HG02852 (cell line): ENCODE results near the gene EDN3.

Experiments
- ATAC-seq: cut with Tn5 transposase; IDR thresholded peaks from one replicate; pipeline ENCODE4 v1.9.1; 2021; ENCODE audit warnings: mild to moderate bottlenecking, moderate library complexity; ENCODE audit not compliant: unreplicated experiment

EDN3 gene

DNA sequence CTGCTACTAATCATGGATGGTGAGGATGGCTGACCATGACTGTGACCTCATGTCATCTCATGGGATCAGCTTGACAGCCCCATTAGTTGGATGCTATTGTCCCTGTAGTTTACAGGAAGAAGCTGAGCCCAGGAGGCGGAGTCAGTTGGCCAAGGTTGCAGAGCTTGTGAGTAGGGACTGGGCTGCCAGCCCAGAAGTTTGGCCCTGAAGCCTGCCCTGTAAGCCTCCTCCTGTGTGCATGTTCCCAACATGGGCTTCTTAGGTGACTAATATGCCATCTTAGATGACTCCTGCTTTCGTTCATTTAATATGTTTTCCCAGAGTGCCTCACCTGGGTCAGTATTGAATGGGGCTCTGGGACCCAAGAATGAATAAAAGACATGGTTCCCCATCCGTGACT, 6.9 kb downstream of the EDN3 start:
- ATAC-seq: no peak

DNA sequence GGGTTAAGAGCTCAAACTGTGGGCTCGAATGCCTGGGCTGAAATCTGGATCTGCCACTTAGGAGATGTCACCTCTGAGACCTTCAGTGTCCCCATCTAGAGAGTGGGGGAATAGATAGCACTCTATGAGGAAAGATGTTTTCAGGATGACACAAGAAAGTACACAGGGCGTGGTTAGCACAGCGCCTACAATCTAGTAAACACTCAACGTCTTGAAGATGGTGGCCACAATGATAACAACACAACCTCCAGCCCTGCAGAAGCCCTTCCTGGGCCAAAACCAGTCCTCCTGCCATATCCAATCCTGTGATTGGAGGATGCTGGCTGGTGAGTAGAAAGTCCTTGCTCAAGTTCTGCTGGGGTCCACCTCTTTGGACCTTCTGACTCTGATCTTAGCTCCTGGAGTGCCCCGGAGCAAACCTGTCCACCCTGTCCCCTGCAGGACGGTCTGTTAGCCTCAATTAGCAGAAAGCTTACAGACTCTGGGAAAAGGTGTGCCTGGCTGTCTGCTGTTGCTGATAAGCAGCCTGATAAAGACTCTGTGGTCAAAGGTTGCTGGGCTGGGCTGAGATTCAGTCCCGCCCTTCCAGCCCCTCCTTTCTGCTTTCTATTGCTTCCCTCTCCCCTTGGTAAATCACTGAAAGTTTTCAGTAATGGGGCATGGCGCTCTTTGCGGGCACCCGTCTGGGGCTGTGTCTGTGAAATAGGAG, 8.2 kb downstream of the EDN3 start:
- no peak for ATAC-seq

DNA sequence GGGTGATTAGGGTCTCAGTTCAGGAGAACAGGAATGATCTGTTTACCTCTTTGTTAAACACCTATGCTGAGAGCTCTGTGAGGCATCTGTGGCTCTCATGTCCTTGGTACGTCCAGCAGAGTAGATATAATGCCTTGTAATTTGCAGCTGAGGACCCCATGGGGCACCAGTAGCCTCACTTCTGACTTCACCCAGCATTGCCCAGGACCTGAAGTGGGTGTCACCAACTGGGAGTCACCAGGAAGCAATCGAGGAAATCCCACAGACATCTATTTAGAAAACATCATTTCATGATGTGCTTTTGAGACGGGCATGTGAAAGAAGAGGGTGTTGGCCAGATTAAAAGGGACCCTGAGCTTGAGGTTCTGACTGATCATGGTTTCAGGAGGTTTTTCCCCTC, 8.8 kb downstream of the EDN3 start:
- ATAC-seq: no peak

DNA sequence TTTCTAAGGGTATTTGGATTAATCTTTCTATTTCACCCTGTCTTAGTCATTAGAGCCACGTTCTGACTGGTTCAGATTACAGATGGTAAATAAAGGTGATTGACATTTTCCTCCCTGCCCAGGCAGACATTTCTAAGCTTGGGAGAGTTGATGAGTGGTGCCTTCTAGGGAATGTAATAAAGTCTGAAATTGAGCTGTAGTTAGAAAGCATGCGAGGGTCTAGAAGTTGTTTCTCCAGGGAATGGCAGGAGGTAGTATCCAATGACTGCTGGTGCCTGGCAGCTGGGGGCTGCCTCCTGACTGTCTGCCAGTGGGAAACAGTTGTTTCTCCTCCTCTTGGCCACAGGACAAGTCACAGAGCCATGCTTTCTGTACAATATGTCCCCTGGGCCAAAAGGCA, 14.6 kb downstream of the EDN3 start:
- ATAC-seq: no peak

DNA sequence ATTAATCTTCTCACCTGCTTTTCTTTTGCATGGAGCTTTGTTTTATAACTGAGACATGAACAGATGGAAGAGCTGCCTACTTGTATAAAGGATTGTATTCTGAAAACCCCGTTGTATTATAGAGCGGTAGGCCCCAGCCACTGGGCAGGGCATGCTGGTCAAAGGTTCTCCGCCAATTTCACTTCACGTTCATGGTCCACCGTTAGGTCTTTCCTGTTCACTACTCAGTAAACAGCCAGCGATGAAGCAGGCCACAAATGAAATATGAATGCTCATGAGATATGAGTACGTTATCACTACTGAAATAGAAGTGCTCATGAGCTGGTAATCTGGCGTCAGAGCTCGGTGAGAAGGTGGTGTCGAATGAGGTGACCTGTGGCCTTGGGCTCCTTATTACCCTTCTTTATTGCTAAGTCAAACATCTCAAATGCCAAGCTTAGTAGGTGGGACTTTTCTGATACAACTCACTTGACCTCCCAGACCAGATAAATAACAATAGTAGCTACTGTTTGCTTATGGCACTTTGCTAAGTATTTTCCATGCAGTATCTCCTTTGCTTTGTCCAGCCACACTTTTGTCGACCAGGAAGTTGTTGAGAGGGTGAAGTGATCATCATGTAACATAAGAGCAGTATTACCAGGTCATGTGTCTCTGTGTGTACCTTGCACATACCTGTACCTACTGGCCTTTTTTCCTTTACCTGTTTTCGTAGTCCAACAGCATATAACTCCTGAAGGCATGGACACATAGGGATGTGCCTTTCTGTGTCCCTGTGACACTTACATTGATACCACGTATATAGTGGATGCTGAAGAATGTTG, 16.7 kb downstream of the EDN3 start:
- ATAC-seq: no peak

DNA sequence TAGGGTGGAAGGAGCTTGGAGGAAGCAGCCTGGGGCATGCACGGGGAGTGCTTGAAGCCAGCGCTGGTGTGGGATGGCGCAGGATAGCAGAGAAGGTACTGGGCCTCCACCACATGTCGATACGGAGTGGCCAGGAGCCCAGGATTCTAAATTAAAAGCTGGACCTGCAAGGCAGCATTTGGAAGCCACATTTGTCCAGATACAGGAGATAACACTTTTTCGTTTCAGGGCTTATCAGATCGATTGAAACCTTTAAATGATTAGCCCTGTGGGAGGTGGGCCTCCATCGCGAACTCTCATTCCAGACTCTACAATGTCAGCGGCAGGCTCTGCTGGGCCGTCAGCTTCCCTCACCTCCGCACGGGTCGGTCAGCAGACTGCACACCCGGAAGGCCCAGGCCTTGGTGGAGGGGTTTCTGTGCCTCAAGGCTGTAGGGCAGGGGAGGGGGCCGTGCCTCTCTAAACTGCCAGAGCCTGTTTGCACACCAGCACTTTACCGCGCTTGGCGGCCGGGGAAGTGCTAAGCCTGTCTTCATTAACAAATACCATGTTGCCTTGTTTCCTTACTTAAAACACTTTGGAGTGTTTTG, 17.9 kb downstream of the EDN3 start:
- ATAC-seq: no peak

DNA sequence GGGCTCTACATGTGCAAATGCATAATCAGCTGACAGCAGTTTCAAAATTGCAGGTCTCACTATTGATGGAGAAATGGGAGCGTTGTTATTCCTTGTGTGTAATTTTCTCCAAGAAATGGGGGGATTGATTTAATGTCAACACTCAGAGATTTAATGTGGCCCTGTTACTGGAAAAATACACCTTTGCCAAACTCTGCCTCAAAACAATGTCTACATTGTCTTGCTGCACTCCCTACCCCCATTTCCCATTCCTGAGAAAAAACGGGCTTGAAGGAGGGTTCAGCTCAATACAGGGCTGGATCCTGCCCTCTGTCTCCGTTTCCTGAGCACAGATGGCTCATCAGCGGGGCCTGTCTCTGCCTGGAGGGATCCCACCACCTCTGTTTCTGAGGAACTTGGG, 18.4 kb downstream of the EDN3 start:
- ATAC-seq: no peak

DNA sequence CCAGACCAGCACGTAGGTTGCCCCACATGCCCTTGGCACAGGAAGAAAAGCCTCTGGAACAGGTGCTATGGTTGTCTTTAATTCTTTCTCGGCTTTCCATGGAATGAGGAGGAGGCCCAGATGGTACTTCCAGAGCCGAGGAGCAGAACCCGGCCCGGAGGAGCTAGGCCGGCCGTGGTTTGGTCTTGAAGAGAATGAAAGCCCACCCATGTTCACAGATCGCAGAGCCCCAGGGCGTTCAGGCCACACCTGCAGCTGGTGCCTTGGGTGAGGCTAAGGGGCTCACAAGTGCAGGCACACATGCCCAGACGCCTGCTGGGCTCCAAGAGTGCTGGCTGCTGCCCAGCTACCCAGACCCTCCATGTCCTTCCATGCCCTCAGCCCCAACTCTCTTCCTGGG, 20.0 kb downstream of the EDN3 start:
- ATAC-seq: no peak

DNA sequence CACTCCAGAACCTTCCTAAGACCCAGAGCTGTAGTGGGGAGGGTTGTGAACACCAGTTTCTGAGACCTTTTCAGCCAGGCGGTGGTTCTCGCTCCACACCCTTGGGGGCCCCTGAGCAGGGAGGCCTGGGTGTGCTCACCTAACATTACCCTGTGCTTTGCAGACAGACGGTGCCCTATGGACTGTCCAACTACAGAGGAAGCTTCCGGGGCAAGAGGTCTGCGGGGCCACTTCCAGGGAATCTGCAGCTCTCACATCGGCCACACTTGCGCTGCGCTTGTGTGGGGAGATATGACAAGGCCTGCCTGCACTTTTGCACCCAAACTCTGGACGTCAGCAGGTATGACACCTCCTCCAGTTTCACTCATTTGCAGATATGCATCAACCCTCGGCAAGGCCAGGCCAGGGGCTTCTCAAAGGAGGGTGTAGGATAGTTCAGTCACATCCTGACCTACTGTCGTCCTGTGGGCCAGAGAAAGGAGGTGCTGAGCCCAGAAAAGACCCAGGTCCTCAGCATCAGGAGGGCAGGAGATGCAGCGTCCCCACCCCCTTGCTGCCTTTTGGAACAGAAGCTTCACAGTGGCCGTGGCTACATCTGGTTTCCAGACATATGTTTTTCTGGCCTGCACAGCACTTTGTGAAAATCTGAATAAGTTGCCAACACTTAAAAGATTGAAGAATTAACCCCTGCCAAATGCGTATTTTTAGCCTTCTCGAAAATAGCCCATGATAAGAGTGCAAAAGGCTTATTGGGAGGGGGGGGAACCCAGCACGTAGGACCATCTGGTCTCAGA, 20.6 kb downstream of the EDN3 start:
- ATAC-seq: no peak

DNA sequence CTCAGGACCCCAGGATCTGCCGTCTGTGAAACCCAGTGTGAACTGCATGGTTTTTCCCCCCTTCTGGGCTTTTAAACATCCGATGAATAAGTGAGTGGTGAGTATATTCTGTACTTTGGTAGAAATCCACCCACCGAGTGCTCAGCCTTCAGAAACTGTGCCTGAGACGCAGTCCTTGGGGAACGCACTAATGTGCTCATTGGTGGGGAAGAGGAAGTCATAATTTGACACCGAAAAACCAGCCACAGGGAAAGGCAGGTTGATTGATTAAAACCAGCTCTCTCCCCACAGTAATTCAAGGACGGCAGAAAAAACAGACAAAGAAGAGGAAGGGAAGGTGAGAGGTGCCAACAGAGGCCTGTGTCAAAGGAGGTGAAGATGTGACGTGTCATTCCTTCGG, 21.7 kb downstream of the EDN3 start:
- no peak for ATAC-seq

DNA sequence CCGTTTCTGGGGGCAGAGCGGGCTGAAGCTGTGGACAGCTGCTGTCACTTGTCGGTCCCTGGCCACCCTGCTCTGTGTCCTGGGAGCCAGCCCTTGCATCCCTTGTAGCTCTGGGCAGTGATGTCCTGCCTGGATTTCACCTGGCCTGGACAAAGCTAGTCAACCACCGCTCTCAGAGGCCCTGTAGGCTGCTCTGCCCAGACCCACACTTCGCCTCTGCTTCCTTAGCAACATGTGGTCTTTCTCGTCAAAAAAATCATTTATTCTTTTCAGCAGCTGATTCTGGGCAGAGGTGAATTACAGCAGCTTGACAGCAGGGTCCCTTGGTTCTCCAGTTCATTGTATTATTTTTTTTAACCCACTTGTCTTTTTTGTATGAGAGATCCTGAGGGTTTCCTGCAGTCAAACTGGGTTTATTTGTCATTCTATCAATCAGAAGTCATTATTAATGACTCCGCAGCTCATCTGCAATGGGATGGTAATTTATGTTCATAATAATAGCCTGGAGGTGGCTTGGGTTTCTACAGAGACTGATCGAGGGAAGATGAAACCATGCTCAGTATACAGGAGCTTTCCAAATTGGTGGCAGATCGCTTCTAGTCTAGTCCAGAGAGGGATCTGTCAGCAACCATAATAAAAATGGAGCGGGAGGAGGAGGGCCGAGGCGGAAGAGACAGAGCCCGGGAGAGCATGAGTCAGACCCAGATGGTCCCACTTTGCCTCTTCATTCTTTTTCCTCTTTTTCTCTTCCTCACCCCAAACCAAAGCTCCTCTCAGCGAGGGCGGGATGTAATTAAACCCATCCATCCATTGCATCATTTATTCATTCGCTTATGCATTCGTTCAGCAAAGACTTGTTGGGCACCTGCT, 22.4 kb downstream of the EDN3 start:
- no peak for ATAC-seq

DNA sequence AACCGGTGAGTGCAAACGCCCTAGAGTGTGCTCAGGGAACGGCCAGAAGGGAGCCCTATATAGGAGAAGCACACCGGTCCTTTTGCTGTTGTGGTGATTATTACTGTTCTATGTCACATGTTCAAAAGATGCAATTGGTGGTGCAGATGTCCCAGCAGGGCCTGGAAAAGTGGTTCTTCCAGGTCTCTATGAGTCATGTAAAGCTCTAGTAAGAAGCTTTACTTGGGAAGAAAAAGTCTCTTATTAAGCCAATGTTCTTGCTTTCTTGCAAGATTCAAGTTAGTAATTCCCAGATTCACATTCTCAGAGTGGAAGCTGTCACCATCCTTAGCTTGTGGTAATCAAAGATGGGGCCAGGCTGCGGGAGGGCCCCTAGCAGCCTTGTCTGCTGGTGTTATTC, 23.3 kb downstream of the EDN3 start:
- no peak for ATAC-seq

DNA sequence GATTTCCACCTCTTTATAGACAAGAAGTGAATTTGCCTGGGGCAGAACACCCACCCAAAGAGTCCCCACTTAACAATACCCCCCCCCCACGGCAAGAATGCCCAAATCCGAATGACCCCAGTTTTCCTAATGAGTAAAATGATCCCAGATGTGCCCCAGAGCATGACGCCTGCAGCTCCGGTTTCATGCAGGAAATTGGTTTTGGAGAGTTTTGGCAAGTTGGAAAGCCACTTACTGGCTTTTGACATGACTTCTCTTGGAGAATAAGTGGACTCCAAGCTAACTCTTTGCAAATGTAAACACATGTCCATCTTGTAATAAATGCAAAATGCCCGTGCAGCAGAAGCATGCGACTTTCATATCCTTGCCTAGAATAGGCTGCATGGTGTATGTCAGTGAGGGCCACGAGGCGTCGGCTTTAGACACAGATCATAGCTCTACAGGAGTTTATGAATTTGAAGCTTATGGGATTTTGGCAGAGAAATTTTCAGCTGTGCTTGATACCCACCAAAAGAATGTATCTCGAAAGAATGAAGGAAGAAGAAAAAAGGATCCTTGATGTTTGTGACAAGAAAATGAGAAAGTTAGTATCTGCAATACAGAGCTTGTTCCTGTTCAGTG, 24.2 kb downstream of the EDN3 start:
- no peak for ATAC-seq

DNA sequence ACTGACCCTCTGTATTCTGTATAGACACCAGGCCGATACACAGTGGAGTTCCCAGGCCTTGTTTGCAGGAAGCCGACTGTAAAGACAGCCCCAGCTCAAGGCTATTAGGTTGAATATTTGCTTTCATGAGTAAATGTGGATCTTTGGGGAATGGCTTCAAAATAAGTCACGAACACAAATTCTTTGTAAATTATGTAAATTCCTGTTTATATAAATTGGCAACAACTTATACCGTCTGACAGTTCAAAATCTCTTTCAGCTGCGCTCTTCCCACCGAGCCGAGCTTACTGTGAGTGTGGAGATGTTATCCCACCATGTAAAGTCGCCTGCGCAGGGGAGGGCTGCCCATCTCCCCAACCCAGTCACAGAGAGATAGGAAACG, 24.7 kb downstream of the EDN3 start:
- no peak for ATAC-seq

DNA sequence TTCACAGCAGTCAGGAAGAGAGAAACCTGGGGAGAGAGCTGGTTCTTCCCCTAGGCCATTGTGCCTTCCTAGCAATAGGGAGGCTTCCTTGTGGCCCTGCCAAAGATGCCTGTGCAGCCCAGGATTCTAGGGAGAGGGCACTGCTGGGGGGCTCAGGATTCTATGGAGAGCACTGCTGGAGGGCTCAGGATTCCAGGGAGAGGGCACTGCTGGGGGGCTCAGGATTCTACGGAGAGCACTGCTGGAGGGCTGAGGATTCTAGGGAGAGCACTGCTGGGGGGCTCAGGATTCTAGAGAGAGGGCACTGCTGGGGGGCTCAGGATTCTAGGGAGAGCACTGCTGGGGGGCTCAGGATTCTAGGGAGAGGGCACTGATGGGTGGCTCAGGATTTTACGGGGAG, 25.8 kb downstream of the EDN3 start:
- ATAC-seq: no peak

DNA sequence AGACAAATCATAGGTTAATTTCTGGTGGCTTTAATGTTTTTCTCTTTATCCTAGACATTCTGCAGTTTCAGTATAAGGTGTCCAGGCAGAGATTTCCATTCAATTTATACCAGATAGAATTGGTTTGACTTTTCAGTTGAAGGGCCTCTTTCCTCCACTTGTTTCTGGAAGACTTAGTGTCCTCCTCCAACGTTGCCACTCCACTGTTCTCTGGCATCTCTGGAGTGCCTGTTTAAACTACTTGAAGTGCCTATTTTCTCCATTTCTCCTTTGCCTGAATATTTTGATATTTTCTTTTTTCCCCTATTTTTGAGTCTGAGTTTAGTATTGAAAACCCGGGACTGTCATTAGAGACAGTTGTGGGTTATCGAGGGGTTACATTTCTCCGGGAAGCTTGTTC, 27.7 kb downstream of the EDN3 start:
- ATAC-seq: no peak

DNA sequence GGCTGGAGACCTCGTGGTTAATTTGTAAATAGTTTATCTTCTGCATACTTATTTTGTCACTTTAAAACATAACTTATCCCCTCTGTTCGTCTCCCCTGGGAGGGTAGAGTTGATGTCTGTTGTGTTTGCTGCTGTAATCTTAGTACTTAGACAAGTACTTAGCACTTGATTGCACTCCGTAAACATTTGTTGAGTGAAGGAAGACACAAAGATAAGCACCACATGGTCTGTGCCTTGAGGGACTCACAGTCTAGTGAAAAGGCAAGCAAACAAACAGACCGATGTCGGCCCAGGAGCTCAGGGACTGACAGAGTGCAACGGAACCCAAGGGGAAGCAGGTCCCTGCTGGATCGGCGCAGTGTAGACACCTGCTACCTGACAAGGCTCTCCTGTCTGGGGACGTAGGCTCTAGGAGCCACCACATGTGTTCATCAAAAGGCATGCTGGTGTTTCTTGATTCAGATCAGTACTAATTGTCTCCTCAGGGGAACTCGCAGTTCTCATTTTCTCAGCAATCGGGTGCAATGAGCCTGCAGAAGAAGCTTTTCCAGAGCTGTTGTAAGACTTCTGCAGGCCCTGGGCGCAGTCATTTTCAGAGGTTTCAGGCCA, 31.4 kb downstream of the EDN3 start:
- no peak for ATAC-seq

DNA sequence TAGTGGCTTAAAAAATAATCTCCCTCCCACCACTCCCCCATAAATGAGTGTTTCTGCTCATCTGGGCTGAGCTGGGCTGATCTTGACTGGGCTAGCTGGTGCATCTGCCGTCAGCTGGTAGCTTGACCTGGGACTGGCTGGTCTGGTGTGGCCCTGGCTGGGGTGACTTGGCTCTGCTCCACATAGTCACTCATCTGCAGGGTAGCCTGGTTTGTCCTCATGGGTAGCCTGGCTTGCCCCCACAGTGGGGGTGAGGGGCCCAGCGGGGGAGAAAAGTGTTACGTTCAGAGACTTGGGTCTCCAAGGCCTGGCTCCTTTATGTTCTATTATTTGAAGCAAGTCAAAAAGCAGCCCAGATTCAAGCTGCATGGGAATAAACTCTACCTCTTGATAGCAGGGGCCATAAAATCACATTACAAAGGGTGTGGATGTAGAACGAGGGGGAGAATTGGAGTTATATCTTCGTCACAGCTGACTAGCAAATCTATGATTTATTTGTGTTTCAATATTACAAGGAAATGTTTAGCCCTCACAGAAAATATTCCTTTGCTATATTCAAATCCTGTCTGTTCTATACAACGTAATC, 32.9 kb downstream of the EDN3 start:
- ATAC-seq: no peak

DNA sequence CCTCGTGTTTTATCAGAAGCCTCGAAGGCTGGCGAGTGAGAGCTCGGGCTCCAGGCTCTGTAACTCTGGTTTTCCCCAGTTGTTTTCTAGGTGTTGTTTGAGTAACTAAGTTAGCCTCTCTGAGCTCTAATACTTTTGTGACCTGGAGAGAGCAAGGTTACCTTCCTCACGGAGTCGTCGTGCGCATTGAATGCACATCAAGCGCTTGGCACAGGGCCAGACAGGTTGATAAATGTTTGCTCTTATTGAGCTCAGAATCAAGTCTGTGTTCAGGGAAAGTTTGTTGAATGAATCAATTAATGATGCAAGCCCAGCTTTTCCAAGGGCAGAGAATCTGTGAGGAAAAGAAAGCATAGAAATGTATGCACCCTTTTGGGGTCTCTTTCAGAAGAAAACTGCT, 33.5 kb downstream of the EDN3 start:
- ATAC-seq: no peak
